Astrocyte (in vitro differentiated cells and primary cell): ENCODE data around the gene IL10. TPM values are rescaled to one million over a fixed set of nuclear protein-coding genes. Genes with fewer than 3 reads are reported as not detected.

Experiments
- DNase-seq: peaks from one replicate; pipeline ENCODE4 v3.0.0-alpha.2; 2010; ENCODE audit warnings: low read depth
- FAIRE-seq: peaks from 2 replicates; lab custom pipeline; 2011; peaks lifted over from hg19 to GRCh38; lab: Jason Lieb, UNC
- H2AFZ ChIP-seq: 2 replicates; pipeline ENCODE4 v1.6.0; 2012; ENCODE audit warnings: low read depth, low read length, inconsistent platforms
- H3K27ac ChIP-seq: 2 replicates; pipeline ENCODE4 v1.5.1; 2011; ENCODE audit warnings: low read depth, low read length, inconsistent platforms
- H3K27me3 ChIP-seq: 2 replicates; pipeline ENCODE4 v1.6.0; 2011; ENCODE audit warnings: low read length, inconsistent platforms; ENCODE audit not compliant: insufficient read depth
- H3K36me3 ChIP-seq: 2 replicates; pipeline ENCODE4 v1.5.1; 2011; ENCODE audit warnings: low read length, inconsistent platforms; ENCODE audit not compliant: insufficient read depth
- H3K4me1 ChIP-seq: 2 replicates; pipeline ENCODE4 v1.5.1; 2011; ENCODE audit warnings: low read length, inconsistent platforms; ENCODE audit not compliant: insufficient read depth
- H3K4me2 ChIP-seq: 2 replicates; pipeline ENCODE4 v1.6.0; 2012; ENCODE audit warnings: low read length, inconsistent platforms
- H3K4me3 ChIP-seq: 2 replicates; pipeline ENCODE4 v1.5.1; 2011; ENCODE audit warnings: low read depth, mild to moderate bottlenecking, low read length, inconsistent platforms; ENCODE audit not compliant: insufficient read depth
- H3K79me2 ChIP-seq: 2 replicates; pipeline ENCODE4 v1.6.0; 2012; ENCODE audit warnings: mild to moderate bottlenecking, low read length, inconsistent platforms; ENCODE audit not compliant: insufficient read depth
- H3K9ac ChIP-seq: 2 replicates; pipeline ENCODE4 v1.6.0; 2012; ENCODE audit warnings: mild to moderate bottlenecking, low read length, inconsistent platforms
- H3K9me3 ChIP-seq: 2 replicates; pipeline ENCODE4 v1.5.1; 2012; ENCODE audit warnings: low read depth, mild to moderate bottlenecking, low read length, inconsistent platforms; ENCODE audit not compliant: insufficient read depth
- H4K20me1 ChIP-seq: 2 replicates; pipeline ENCODE4 v1.6.0; 2012; ENCODE audit warnings: low read length, inconsistent platforms; ENCODE audit not compliant: insufficient read depth
- H3K27ac Mint-ChIP-seq: one replicate; pipeline ENCODE4 v1.8.0; 2021; ENCODE audit warnings: mild to moderate bottlenecking, mixed read lengths; ENCODE audit not compliant: unreplicated experiment
- H3K27me3 Mint-ChIP-seq: one replicate; pipeline ENCODE4 v1.8.0; 2021; ENCODE audit warnings: low read depth, mixed read lengths; ENCODE audit not compliant: unreplicated experiment
- H3K36me3 Mint-ChIP-seq: one replicate; pipeline ENCODE4 v1.8.0; 2021; ENCODE audit warnings: low read depth, mixed read lengths; ENCODE audit not compliant: unreplicated experiment
- H3K4me1 Mint-ChIP-seq: one replicate; pipeline ENCODE4 v1.8.0; 2021; ENCODE audit warnings: low read depth, mixed read lengths; ENCODE audit not compliant: unreplicated experiment
- H3K4me3 Mint-ChIP-seq: one replicate; pipeline ENCODE4 v1.8.0; 2021; ENCODE audit warnings: mild to moderate bottlenecking, moderate library complexity, mixed read lengths; ENCODE audit not compliant: unreplicated experiment
- H3K9me3 Mint-ChIP-seq: one replicate; pipeline ENCODE4 v1.8.0; 2021; ENCODE audit warnings: mild to moderate bottlenecking, mixed read lengths; ENCODE audit not compliant: unreplicated experiment
- CTCF ChIP-seq: IDR thresholded peaks from 2 replicates; pipeline ENCODE4 v1.5.1; 2011; ENCODE audit warnings: low read depth, mild to moderate bottlenecking, inconsistent platforms, low read length, moderate library complexity; ENCODE audit not compliant: insufficient read depth
- EZH2 ChIP-seq: IDR thresholded peaks from 2 replicates; pipeline ENCODE4 v1.6.1; 2012; ENCODE audit warnings: mild to moderate bottlenecking, low read length, inconsistent platforms; ENCODE audit not compliant: insufficient read depth
- total RNA-seq: library from RNA; stranded (reverse); gene quantifications from 2 replicates; pipeline ENCODE4 v1.2.1, GENCODE V29; 2021

The IL10 gene
- total RNA-seq, 1 donor from 2014 or later, result not detected

- TF ChIP-seq EZH2 (no peak), CTCF (no peak)
- Histone ChIP-seq H3K9ac (no peak overlapping the region), H3K27me3 (no peaks in the 10 kb centered on the region), H3K4me3 (no peak overlapping the region), H2AFZ (no peak overlapping the region), H3K27ac (no peak overlapping the region), H3K4me1 (peaks cover 12% of the 10 kb centered on the region), H3K36me3 (peaks cover 8% of the 10 kb centered on the region), H3K9me3 (no peaks in the 10 kb centered on the region), H3K79me2 (no peaks in the 10 kb centered on the region), H3K4me2 (no peak overlapping the region), H4K20me1 (peaks cover 66% of the 10 kb centered on the region)
- FAIRE-seq (no peak), DNase-seq (no peak)
- H3K4me1 Mint-ChIP-seq, result peaks cover 18% of the 10 kb centered on the region
- peaks cover 2% of the 10 kb centered on the region for H3K27me3 Mint-ChIP-seq
- H3K27ac Mint-ChIP-seq, result no peak overlapping the region
- no peak overlapping the region for H3K4me3 Mint-ChIP-seq
- H3K9me3 Mint-ChIP-seq, result peaks cover 2% of the 10 kb centered on the region
- H3K36me3 Mint-ChIP-seq, result peaks cover 28% of the 10 kb centered on the region
Measured at GRCh38 chr1:206736878-206737728, 35.2 kb downstream of the IL10 start.

- Histone ChIP-seq H2AFZ (no peak overlapping the region), H3K9me3 (no peaks in the 10 kb centered on the region), H4K20me1 (peaks cover 81% of the 10 kb centered on the region), H3K4me2 (no peak overlapping the region), H3K4me1 (peaks cover 12% of the 10 kb centered on the region), H3K9ac (no peak overlapping the region), H3K27me3 (no peaks in the 10 kb centered on the region), H3K36me3 (peaks cover 22% of the 10 kb centered on the region), H3K4me3 (no peak overlapping the region), H3K79me2 (no peaks in the 10 kb centered on the region), H3K27ac (no peak overlapping the region)
- no peak for FAIRE-seq
- Mint-ChIP-seq H3K4me1 (peaks cover 18% of the 10 kb centered on the region), H3K27me3 (no peaks in the 10 kb centered on the region), H3K27ac (no peak overlapping the region), H3K4me3 (no peak overlapping the region), H3K9me3 (peaks cover 2% of the 10 kb centered on the region), H3K36me3 (peaks cover 26% of the 10 kb centered on the region)
- peak; percentile 29 for DNase-seq
- TF ChIP-seq CTCF (no peak), EZH2 (no peak)
Measured at GRCh38 chr1:206735553-206736031, 36.7 kb downstream of the IL10 start.
